ENCODE measurements around the gene ALDOC. TPM values are rescaled to one million over a fixed set of nuclear protein-coding genes. Genes with fewer than 3 reads are reported as not detected.

Gene ALDOC
- total and polyA plus RNA-seq, 2 experiments from 2014 or later: 33.5 to 157 TPM

GRCh38 chr17:28527181-28527681 is 49.5 kb downstream of the ALDOC start (continued):
- TF ChIP-seq, protein P1, sequence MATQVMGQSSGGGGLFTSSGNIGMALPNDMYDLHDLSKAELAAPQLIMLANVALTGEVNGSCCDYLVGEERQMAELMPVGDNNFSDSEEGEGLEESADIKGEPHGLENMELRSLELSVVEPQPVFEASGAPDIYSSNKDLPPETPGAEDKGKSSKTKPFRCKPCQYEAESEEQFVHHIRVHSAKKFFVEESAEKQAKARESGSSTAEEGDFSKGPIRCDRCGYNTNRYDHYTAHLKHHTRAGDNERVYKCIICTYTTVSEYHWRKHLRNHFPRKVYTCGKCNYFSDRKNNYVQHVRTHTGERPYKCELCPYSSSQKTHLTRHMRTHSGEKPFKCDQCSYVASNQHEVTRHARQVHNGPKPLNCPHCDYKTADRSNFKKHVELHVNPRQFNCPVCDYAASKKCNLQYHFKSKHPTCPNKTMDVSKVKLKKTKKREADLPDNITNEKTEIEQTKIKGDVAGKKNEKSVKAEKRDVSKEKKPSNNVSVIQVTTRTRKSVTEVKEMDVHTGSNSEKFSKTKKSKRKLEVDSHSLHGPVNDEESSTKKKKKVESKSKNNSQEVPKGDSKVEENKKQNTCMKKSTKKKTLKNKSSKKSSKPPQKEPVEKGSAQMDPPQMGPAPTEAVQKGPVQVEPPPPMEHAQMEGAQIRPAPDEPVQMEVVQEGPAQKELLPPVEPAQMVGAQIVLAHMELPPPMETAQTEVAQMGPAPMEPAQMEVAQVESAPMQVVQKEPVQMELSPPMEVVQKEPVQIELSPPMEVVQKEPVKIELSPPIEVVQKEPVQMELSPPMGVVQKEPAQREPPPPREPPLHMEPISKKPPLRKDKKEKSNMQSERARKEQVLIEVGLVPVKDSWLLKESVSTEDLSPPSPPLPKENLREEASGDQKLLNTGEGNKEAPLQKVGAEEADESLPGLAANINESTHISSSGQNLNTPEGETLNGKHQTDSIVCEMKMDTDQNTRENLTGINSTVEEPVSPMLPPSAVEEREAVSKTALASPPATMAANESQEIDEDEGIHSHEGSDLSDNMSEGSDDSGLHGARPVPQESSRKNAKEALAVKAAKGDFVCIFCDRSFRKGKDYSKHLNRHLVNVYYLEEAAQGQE (IDR thresholded peaks at IDR 0.05; ENCODE audit: unreplicated experiment): no peak
- TF ChIP-seq ZNF114 (CRISPR knock-in tag; IDR thresholded peaks at IDR 0.05): no peak
- no peak for TF ChIP-seq ZNF331 (CRISPR knock-in tag; IDR thresholded peaks at IDR 0.05; ENCODE audit: low read depth)
- TF ChIP-seq POLR2AphosphoS5 (IDR thresholded peaks at IDR 0.05; ENCODE audit: low read depth): no peak
- TF ChIP-seq NANOG (IDR thresholded peaks at IDR 0.05; ENCODE audit: borderline replicate concordance): no peak
- no peak for TF ChIP-seq EZH2phosphoT487 (IDR thresholded peaks at IDR 0.05; ENCODE audit: unreplicated experiment)

DNA sequence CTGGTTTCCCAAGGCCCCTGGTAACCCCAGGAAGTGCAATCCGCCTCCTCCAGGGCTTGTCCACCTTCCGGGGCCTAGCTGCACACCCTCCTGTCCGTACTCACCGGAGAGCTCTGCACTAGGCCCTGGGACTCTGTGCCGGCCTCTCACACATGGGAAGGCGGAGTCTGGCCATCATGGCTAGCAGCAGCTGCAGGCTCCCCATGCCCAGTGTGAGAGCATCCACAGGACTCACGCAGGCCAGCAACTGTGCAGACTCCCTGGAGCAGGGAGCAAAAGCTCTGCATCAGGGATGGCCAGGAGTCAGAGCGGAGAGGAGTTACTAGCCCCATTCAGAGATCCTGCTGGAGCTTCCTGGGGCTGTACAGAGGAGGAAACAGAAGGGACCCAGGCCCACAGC is 50.3 kb downstream of the ALDOC start:
- Mint-ChIP-seq H3K9me3 (no peaks in the 10 kb centered on the region; the same call in 2 of the 3 replicates), H3K27ac (no peak overlapping the region), H3K36me3 (ENCODE audit: low read depth) (no peaks in the 10 kb centered on the region; the same call in 2 of the 3 replicates), H3K27me3 (ENCODE audit: insufficient read depth, low read depth, poor library complexity) (peaks cover 21% of the 10 kb centered on the region), H3K4me3 (no peak overlapping the region), H3K4me1 (no peaks in the 10 kb centered on the region; the same call in 2 of the 3 replicates)
- Histone ChIP-seq H3K27me3 (ENCODE audit: insufficient read depth) (no peaks in the 10 kb centered on the region), H3K79me2 (replicated peaks; ENCODE audit: insufficient read depth) (no peaks in the 10 kb centered on the region), H3K4me2 (no peak overlapping the region), H3K36me3 (ENCODE audit: insufficient read depth) (no peaks in the 10 kb centered on the region), H3K4me3 (no peak overlapping the region), H3F3A (replicated peaks; ENCODE audit: low read depth) (no peaks in the 10 kb centered on the region), H3K9me2 (ENCODE audit: insufficient read depth) (no peaks in the 10 kb centered on the region), H2AFZ (no peak overlapping the region), H3K27ac (ENCODE audit: low read depth) (no peak overlapping the region), H3K4me1 (ENCODE audit: insufficient read depth) (no peaks in the 10 kb centered on the region), H4K20me1 (replicated peaks; ENCODE audit: insufficient read depth) (no peaks in the 10 kb centered on the region)
- DNase-seq (ENCODE audit: low spot score) (no peak), ATAC-seq (no peak)
- no peak for TF ChIP-seq NANOG (IDR thresholded peaks at IDR 0.05; ENCODE audit: borderline replicate concordance)
- no peak for TF ChIP-seq JUNB (IDR thresholded peaks at IDR 0.05; ENCODE audit: unreplicated experiment)
- TF ChIP-seq, protein P2, sequence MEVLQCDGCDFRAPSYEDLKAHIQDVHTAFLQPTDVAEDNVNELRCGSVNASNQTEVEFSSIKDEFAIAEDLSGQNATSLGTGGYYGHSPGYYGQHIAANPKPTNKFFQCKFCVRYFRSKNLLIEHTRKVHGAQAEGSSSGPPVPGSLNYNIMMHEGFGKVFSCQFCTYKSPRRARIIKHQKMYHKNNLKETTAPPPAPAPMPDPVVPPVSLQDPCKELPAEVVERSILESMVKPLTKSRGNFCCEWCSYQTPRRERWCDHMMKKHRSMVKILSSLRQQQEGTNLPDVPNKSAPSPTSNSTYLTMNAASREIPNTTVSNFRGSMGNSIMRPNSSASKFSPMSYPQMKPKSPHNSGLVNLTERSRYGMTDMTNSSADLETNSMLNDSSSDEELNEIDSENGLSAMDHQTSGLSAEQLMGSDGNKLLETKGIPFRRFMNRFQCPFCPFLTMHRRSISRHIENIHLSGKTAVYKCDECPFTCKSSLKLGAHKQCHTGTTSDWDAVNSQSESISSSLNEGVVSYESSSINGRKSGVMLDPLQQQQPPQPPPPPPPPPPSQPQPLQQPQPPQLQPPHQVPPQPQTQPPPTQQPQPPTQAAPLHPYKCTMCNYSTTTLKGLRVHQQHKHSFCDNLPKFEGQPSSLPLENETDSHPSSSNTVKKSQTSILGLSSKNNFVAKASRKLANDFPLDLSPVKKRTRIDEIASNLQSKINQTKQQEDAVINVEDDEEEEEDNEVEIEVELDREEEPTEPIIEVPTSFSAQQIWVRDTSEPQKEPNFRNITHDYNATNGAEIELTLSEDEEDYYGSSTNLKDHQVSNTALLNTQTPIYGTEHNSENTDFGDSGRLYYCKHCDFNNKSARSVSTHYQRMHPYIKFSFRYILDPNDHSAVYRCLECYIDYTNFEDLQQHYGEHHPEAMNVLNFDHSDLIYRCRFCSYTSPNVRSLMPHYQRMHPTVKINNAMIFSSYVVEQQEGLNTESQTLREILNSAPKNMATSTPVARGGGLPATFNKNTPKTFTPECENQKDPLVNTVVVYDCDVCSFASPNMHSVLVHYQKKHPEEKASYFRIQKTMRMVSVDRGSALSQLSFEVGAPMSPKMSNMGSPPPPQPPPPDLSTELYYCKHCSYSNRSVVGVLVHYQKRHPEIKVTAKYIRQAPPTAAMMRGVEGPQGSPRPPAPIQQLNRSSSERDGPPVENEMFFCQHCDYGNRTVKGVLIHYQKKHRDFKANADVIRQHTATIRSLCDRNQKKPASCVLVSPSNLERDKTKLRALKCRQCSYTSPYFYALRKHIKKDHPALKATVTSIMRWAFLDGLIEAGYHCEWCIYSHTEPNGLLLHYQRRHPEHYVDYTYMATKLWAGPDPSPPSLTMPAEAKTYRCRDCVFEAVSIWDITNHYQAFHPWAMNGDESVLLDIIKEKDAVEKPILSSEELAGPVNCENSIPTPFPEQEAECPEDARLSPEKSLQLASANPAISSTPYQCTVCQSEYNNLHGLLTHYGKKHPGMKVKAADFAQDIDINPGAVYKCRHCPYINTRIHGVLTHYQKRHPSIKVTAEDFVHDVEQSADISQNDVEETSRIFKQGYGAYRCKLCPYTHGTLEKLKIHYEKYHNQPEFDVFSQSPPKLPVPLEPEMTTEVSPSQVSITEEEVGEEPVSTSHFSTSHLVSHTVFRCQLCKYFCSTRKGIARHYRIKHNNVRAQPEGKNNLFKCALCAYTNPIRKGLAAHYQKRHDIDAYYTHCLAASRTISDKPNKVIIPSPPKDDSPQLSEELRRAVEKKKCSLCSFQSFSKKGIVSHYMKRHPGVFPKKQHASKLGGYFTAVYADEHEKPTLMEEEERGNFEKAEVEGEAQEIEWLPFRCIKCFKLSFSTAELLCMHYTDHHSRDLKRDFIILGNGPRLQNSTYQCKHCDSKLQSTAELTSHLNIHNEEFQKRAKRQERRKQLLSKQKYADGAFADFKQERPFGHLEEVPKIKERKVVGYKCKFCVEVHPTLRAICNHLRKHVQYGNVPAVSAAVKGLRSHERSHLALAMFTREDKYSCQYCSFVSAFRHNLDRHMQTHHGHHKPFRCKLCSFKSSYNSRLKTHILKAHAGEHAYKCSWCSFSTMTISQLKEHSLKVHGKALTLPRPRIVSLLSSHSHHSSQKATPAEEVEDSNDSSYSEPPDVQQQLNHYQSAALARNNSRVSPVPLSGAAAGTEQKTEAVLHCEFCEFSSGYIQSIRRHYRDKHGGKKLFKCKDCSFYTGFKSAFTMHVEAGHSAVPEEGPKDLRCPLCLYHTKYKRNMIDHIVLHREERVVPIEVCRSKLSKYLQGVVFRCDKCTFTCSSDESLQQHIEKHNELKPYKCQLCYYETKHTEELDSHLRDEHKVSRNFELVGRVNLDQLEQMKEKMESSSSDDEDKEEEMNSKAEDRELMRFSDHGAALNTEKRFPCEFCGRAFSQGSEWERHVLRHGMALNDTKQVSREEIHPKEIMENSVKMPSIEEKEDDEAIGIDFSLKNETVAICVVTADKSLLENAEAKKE (CRISPR knock-in tag; IDR thresholded peaks at IDR 0.05): no peak
- TF ChIP-seq EZH2 (IDR thresholded peaks at IDR 0.05; ENCODE audit: low read depth, unreplicated experiment): no peak
- no peak for TF ChIP-seq EZH2phosphoT487 (IDR thresholded peaks at IDR 0.05; ENCODE audit: unreplicated experiment)
- TF ChIP-seq, protein P3, sequence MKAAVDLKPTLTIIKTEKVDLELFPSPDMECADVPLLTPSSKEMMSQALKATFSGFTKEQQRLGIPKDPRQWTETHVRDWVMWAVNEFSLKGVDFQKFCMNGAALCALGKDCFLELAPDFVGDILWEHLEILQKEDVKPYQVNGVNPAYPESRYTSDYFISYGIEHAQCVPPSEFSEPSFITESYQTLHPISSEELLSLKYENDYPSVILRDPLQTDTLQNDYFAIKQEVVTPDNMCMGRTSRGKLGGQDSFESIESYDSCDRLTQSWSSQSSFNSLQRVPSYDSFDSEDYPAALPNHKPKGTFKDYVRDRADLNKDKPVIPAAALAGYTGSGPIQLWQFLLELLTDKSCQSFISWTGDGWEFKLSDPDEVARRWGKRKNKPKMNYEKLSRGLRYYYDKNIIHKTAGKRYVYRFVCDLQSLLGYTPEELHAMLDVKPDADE (IDR thresholded peaks at IDR 0.05): no peak
- no peak for TF ChIP-seq ZNF114 (CRISPR knock-in tag; IDR thresholded peaks at IDR 0.05)
- no peak for TF ChIP-seq POLR2AphosphoS5 (IDR thresholded peaks at IDR 0.05; ENCODE audit: low read depth)
- TF ChIP-seq ZNF331 (CRISPR knock-in tag; IDR thresholded peaks at IDR 0.05; ENCODE audit: low read depth): no peak
- TF ChIP-seq, protein P4, sequence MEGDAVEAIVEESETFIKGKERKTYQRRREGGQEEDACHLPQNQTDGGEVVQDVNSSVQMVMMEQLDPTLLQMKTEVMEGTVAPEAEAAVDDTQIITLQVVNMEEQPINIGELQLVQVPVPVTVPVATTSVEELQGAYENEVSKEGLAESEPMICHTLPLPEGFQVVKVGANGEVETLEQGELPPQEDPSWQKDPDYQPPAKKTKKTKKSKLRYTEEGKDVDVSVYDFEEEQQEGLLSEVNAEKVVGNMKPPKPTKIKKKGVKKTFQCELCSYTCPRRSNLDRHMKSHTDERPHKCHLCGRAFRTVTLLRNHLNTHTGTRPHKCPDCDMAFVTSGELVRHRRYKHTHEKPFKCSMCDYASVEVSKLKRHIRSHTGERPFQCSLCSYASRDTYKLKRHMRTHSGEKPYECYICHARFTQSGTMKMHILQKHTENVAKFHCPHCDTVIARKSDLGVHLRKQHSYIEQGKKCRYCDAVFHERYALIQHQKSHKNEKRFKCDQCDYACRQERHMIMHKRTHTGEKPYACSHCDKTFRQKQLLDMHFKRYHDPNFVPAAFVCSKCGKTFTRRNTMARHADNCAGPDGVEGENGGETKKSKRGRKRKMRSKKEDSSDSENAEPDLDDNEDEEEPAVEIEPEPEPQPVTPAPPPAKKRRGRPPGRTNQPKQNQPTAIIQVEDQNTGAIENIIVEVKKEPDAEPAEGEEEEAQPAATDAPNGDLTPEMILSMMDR (conservative IDR thresholded peaks at IDR 0.05; ENCODE audit: low read depth in 2 of 2): no peak
- no peak for TF ChIP-seq CREB1 (CRISPR knock-in tag; IDR thresholded peaks at IDR 0.05; ENCODE audit: low read depth)
